ENCODE data around the gene SIM1.

The SIM1 gene

GRCh38 chr6:100472674-100473073 is 8.0 kb upstream of the SIM1 start:
- no peak for DNase-seq (ENCODE audit: low read depth, low spot score)

- no peak for DNase-seq (ENCODE audit: low read depth, low spot score)
Measured at GRCh38 chr6:100470422-100471120, 5.8 kb upstream of the SIM1 start.

GRCh38 chr6:100469101-100469859 is 4.6 kb upstream of the SIM1 start:
- DNase-seq (ENCODE audit: low read depth, low spot score), result no peak

GRCh38 chr6:100468016-100468622 is 3.4 kb upstream of the SIM1 start:
- no peak for DNase-seq (ENCODE audit: low read depth, low spot score)

GRCh38 chr6:100467129-100468015 is 2.7 kb upstream of the SIM1 start:
- no peak for DNase-seq (ENCODE audit: low read depth, low spot score)

- no peak for DNase-seq (ENCODE audit: low read depth, low spot score)
Measured at GRCh38 chr6:100466410-100467128, 1.8 kb upstream of the SIM1 start.

GRCh38 chr6:100465701-100466409 is 1.1 kb upstream of the SIM1 start:
- DNase-seq (ENCODE audit: low read depth, low spot score), result no peak

GRCh38 chr6:100464162-100464851 is 414 bp downstream of the SIM1 start:
- no peak for DNase-seq (ENCODE audit: low read depth, low spot score)

GRCh38 chr6:100463630-100464161 is 1.0 kb downstream of the SIM1 start:
- DNase-seq (ENCODE audit: low read depth, low spot score), result no peak

- DNase-seq (ENCODE audit: low read depth, low spot score), result no peak
Measured at GRCh38 chr6:100462706-100463629, 1.8 kb downstream of the SIM1 start.

GRCh38 chr6:100461917-100462705 is 2.6 kb downstream of the SIM1 start:
- no peak for DNase-seq (ENCODE audit: low read depth, low spot score)

GRCh38 chr6:100461278-100461916 is 3.3 kb downstream of the SIM1 start:
- no peak for DNase-seq (ENCODE audit: low read depth, low spot score)

GRCh38 chr6:100460650-100461204 is 4.0 kb downstream of the SIM1 start:
- DNase-seq (ENCODE audit: low read depth, low spot score), result no peak

GRCh38 chr6:100459592-100460184 is 5.0 kb downstream of the SIM1 start:
- DNase-seq (ENCODE audit: low read depth, low spot score), result no peak

- no peak for DNase-seq (ENCODE audit: low read depth, low spot score)
Measured at GRCh38 chr6:100458841-100459591, 5.7 kb downstream of the SIM1 start.

All from iPS DF 19.7 (cell line).